Measurements from ENCODE around the gene HNRNPUL2. TPM values are rescaled to one million over a fixed set of nuclear protein-coding genes. Genes with fewer than 3 reads are reported as not detected.
A peak's percentile ranks its signal among the peaks of the same experiment; 100 is the strongest.

HNRNPUL2 gene
- total RNA-seq, 1 donor from 2014 or later = 30.9 TPM

DNA sequence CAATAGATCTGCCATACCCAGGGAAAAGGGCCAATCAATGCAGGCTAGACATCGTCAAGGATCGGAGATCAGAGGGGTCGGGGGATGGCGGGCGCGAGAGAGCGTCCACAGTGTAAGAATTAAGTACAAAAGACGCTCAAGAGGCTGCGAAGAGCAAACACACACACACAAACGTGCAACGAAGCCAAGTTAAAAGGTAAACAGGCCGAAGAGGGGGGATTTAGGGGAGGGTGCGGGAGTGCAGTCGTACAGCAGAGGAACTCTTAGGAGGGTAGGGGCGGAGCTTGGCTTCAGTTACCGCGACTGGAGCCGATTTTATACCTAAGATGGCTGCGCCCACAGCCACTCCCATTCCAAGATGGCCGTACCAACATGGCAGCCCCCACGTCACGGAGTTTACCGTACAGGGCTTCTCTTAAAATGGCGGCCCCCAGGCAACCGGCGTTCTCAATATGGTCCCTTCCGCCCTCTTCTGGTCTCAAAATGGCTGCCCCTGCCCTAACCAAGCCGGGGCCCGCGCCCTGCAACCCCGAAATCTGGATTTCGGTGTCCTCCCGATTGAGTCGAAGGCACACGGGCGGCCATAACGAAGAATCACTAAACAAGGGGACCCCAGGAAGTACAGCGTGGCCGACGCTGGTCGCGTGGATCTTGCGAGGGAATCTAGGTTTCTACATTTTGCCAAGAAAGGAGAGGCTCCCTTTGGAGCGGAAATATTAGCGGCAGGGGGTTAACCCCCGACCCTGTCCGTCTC lies 17.8 kb downstream of the HNRNPUL2 start:
- H4K20me1 ChIP-seq (ENCODE audit: low read depth) = no peaks in the 10 kb centered on the region
- no peaks in the 10 kb centered on the region for H3K36me3 ChIP-seq
- H3K27me3 ChIP-seq = no peaks in the 10 kb centered on the region
- TF ChIP-seq EZH2 (IDR thresholded peaks at IDR 0.05) = no peak
- TF ChIP-seq, protein P1, sequence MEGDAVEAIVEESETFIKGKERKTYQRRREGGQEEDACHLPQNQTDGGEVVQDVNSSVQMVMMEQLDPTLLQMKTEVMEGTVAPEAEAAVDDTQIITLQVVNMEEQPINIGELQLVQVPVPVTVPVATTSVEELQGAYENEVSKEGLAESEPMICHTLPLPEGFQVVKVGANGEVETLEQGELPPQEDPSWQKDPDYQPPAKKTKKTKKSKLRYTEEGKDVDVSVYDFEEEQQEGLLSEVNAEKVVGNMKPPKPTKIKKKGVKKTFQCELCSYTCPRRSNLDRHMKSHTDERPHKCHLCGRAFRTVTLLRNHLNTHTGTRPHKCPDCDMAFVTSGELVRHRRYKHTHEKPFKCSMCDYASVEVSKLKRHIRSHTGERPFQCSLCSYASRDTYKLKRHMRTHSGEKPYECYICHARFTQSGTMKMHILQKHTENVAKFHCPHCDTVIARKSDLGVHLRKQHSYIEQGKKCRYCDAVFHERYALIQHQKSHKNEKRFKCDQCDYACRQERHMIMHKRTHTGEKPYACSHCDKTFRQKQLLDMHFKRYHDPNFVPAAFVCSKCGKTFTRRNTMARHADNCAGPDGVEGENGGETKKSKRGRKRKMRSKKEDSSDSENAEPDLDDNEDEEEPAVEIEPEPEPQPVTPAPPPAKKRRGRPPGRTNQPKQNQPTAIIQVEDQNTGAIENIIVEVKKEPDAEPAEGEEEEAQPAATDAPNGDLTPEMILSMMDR (IDR thresholded peaks at IDR 0.05) = no peak
- no peak for TF ChIP-seq EZH2phosphoT487 (IDR thresholded peaks at IDR 0.05)
- H3K27me3 Mint-ChIP-seq (ENCODE audit: insufficient read depth, low read depth) = peaks cover 8% of the 10 kb centered on the region
- peak overlapping the region; percentile 97 for H3K27ac Mint-ChIP-seq
- peaks cover 47% of the 10 kb centered on the region for H3K4me1 Mint-ChIP-seq
- peak overlapping the region; percentile 74 for H3K9ac ChIP-seq
- peaks cover 26% of the 10 kb centered on the region for H3K36me3 Mint-ChIP-seq
- H3K4me3 Mint-ChIP-seq = peak overlapping the region; percentile 88
- H3K27ac ChIP-seq = peak overlapping the region; percentile 98
- DNase-seq (ENCODE audit: low spot score) = peak; percentile 99
- peaks cover 14% of the 10 kb centered on the region for H3K79me2 ChIP-seq (ENCODE audit: low read depth)
- H3K9me3 ChIP-seq (ENCODE audit: low read depth) = no peaks in the 10 kb centered on the region
- no peaks in the 10 kb centered on the region for H3K9me3 Mint-ChIP-seq
- peak overlapping the region; percentile 92 for H3K4me2 ChIP-seq
- H3K4me3 ChIP-seq = peak overlapping the region; percentile 65
- H3K4me1 ChIP-seq = peaks cover 32% of the 10 kb centered on the region
- H2AFZ ChIP-seq (replicated peaks) = peak overlapping the region; percentile 94
- peaks cover 84% of the 10 kb centered on the region for H3F3A ChIP-seq (ENCODE audit: low read depth)

DNA sequence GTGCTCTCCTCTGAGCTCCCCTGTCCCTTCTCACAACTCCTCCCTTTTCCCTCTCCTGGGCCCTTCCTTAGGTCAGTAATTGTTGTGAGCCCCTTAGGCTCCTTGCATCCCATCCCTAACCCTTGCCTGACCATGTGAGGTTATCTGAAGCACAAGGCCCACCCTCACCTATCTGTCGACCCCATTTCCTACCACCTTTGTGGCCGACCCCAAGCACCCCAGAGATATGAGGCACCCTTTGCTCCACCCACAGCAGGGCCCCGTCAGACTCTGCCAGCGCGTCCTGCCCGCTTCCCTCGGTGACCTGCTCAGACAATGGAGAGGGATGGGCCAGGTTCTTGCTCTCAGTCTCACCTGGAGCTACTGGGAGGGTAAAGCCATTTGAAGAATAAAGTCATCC lies 18.5 kb downstream of the HNRNPUL2 start:
- H3K9me3 ChIP-seq (ENCODE audit: low read depth) = no peaks in the 10 kb centered on the region
- peak overlapping the region; percentile 92 for H3K4me2 ChIP-seq
- H4K20me1 ChIP-seq (ENCODE audit: low read depth) = no peaks in the 10 kb centered on the region
- peaks cover 47% of the 10 kb centered on the region for H3K4me1 Mint-ChIP-seq
- DNase-seq (ENCODE audit: low spot score) = no peak
- H2AFZ ChIP-seq (replicated peaks) = peak overlapping the region; percentile 68
- peak overlapping the region; percentile 61 for H3K27ac ChIP-seq
- no peaks in the 10 kb centered on the region for H3K36me3 ChIP-seq
- no peaks in the 10 kb centered on the region for H3K27me3 ChIP-seq
- peaks cover 32% of the 10 kb centered on the region for H3K4me1 ChIP-seq
- H3F3A ChIP-seq (ENCODE audit: low read depth) = peaks cover 81% of the 10 kb centered on the region
- H3K9ac ChIP-seq = peak overlapping the region; percentile 55
- peaks cover 26% of the 10 kb centered on the region for H3K36me3 Mint-ChIP-seq
- H3K79me2 ChIP-seq (ENCODE audit: low read depth) = peaks cover 16% of the 10 kb centered on the region
- no peak for TF ChIP-seq EZH2phosphoT487 (IDR thresholded peaks at IDR 0.05)
- TF ChIP-seq EZH2 (IDR thresholded peaks at IDR 0.05) = no peak
- TF ChIP-seq, protein P1 (IDR thresholded peaks at IDR 0.05) = no peak
- peaks cover 8% of the 10 kb centered on the region for H3K27me3 Mint-ChIP-seq (ENCODE audit: insufficient read depth, low read depth)
- H3K27ac Mint-ChIP-seq = peak overlapping the region; percentile 97
- peak overlapping the region; percentile 88 for H3K4me3 Mint-ChIP-seq
- no peaks in the 10 kb centered on the region for H3K9me3 Mint-ChIP-seq
- peak overlapping the region; percentile 65 for H3K4me3 ChIP-seq

- Histone ChIP-seq H3F3A (ENCODE audit: low read depth) (peaks cover 77% of the 10 kb centered on the region), H3K79me2 (ENCODE audit: low read depth) (peaks cover 16% of the 10 kb centered on the region), H3K36me3 (no peaks in the 10 kb centered on the region), H2AFZ (replicated peaks) (no peak overlapping the region), H3K27ac (no peak overlapping the region), H3K4me1 (peaks cover 32% of the 10 kb centered on the region), H4K20me1 (ENCODE audit: low read depth) (no peaks in the 10 kb centered on the region), H3K4me3 (peak overlapping the region; percentile 65), H3K9me3 (ENCODE audit: low read depth) (no peaks in the 10 kb centered on the region), H3K27me3 (no peaks in the 10 kb centered on the region), H3K4me2 (peak overlapping the region; percentile 92), H3K9ac (no peak overlapping the region)
- Mint-ChIP-seq H3K9me3 (no peaks in the 10 kb centered on the region), H3K27ac (peak overlapping the region; percentile 97), H3K27me3 (ENCODE audit: insufficient read depth, low read depth) (peaks cover 8% of the 10 kb centered on the region), H3K36me3 (peaks cover 24% of the 10 kb centered on the region), H3K4me3 (peak overlapping the region; percentile 88), H3K4me1 (peaks cover 47% of the 10 kb centered on the region)
- DNase-seq (ENCODE audit: low spot score) = no peak
- TF ChIP-seq EZH2 (IDR thresholded peaks at IDR 0.05) (no peak), EZH2phosphoT487 (IDR thresholded peaks at IDR 0.05) (no peak)
- TF ChIP-seq, protein P1 (IDR thresholded peaks at IDR 0.05) = no peak
These were observed 18.9 kb downstream of the HNRNPUL2 start for GRCh38 chr11:62708392-62708791.

All from neural progenitor cell (in vitro differentiated cells).